AG04449 (cell line): ENCODE data around the gene MT2A.
"Not testable (repeated sequence)": the region's sequence is repeated elsewhere in the genome, so short reads cannot be mapped to it uniquely, and the experiment has no call there.

Experiments
- CTCF ChIA-PET: fragments of 350-600 bp; formaldehyde crosslinking; extraction: SDS; loops from one replicate; lab custom pipeline; 2021; ENCODE audit warnings: antibody characterized with exemption; lab: Yijun Ruan, JAX
- POLR2A ChIA-PET: fragments of 400-600, 350-600 bp; formaldehyde crosslinking; extraction: SDS; loops from one replicate; lab custom pipeline; 2020; ENCODE audit warnings: antibody characterized with exemption, inconsistent platforms; lab: Yijun Ruan, JAX
- DNase-seq: peaks from one replicate; pipeline ENCODE4 v3.0.0-alpha.2; 2010; ENCODE audit warnings: low read depth, low spot score
- H3K4me3 ChIP-seq: 2 replicates; pipeline ENCODE4 v1.5.1; 2011; ENCODE audit warnings: low read depth, mild to moderate bottlenecking, control low read depth, low read length
- TF ChIP-seq, protein P1 (sequence below): IDR thresholded peaks from one replicate; pipeline ENCODE4 v1.5.1; 2011; ENCODE audit warnings: mild to moderate bottlenecking, moderate library complexity, low read length, control low read depth, inconsistent platforms; ENCODE audit not compliant: insufficient read depth; ENCODE audit errors: missing control alignments

MT2A gene

DNA sequence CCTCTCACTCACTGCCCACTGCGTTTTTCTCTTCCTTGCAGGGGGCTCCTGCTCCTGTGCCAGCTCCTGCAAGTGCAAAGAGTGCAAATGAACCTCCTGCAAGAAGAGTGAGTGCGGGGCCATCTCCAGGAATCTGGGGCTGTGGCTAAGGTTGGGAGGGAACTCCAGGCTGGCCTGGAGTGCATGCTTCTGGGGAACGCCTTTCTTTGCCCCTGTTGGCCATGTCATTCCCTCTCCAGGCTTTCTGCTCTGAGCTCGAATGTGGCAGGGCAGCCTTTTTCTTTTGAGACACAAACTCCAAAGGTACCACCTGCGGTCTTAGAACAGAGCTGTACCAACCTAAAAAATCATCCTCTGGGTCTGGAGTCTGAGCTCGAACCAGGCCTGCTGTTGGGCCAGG, 9.8 kb downstream of the MT2A start:
- no peak for DNase-seq
- ChIA-PET POLR2A (interaction anchor here (0.6 to 17.5 kb wide), 3 partner anchors 8 to 317 kb away, joined by 4 to 263 read pairs (median 8); partner anchors contain the start of genes MT1E and MT2A), CTCF (interaction anchor here (1.2 kb wide), 1 partner anchor 10 kb away, joined by 3 read pairs; the partner anchor contains the start of gene MT2A)
- TF ChIP-seq, protein P1, sequence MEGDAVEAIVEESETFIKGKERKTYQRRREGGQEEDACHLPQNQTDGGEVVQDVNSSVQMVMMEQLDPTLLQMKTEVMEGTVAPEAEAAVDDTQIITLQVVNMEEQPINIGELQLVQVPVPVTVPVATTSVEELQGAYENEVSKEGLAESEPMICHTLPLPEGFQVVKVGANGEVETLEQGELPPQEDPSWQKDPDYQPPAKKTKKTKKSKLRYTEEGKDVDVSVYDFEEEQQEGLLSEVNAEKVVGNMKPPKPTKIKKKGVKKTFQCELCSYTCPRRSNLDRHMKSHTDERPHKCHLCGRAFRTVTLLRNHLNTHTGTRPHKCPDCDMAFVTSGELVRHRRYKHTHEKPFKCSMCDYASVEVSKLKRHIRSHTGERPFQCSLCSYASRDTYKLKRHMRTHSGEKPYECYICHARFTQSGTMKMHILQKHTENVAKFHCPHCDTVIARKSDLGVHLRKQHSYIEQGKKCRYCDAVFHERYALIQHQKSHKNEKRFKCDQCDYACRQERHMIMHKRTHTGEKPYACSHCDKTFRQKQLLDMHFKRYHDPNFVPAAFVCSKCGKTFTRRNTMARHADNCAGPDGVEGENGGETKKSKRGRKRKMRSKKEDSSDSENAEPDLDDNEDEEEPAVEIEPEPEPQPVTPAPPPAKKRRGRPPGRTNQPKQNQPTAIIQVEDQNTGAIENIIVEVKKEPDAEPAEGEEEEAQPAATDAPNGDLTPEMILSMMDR, result no peak
- H3K4me3 ChIP-seq, result no peak overlapping the region

DNA sequence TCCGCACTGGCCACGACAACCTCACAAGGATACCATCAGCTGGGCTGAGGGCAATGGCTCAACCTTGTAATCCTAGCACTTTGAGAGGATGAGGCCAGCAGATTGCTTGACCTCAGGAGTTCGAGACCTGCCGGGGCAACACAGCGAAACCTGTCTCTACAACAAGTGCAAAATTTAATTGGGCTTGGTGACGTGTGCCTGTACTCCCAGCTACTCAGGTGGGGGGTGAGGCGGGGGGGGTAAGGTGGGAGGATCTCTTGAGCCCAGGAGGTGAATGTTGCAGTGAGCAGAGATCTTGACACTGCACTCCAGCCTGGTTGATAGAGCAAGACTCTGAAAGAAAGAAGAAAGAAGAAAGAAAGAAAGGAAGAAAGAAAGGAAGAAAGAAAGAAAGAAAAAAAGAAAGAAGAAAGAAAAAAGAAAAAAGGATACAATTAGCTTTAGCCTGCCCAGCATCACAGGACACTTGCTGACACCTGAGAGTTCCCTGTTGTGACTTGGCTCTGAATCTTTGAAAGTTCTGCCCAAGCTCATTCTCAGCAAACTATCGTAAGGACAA, 12.0 kb downstream of the MT2A start:
- DNase-seq, result no peak
- POLR2A ChIA-PET, result no interaction called here
- TF ChIP-seq, protein P1, result no peak
- CTCF ChIA-PET, result interaction anchor here (1.1 kb wide), 1 partner anchor 82 kb away, joined by 3 read pairs; no protein-coding TSS in a partner anchor
- H3K4me3 ChIP-seq, result no peak overlapping the region

DNA sequence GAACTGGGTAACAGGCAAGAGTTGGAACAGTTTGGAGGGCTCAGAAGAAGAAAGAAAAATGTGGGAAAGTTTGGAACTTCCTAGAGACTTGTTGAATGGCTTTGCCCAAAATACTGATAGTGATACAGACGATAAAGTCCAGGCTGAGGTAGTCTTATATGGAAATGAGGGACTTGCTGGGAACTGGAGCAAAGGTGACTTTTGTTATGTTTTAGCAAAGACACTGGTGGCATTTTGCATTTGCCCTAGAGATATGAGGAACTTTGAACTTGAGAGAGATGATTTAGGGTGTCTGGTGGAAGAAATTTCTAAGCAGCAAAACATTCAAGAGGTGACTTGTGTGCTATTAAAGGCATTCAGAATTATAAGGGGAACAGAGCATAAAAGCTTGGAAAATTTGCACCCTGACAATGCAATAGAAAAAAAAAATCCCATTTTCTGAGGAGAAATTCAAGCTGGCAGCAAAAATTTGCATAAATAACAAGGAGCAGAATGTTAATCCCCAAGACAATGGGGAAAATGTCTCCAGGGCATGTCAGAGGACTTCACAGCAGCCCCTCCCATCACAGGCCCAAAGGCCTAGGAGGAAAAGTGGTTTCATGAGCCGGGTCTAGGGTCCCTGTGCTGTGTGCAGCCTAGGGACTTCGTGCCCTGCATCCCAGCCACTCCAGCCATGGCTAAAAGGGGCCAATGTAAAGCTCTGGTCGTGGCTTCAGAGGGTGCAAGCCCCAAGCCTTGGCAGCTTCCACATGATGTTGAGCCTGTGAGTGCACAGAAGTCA, 13.5 kb downstream of the MT2A start:
- not testable (repeated sequence) for DNase-seq, H3K4me3 ChIP-seq
- CTCF ChIA-PET, result interaction anchor here (0.8 kb wide), 1 partner anchor 16 kb away, joined by 3 read pairs; no protein-coding TSS in a partner anchor
- POLR2A ChIA-PET, result interaction anchor here (9.0 kb wide), 1 partner anchor 12 kb away, joined by 263 read pairs; the partner anchor contains the start of gene MT2A

DNA sequence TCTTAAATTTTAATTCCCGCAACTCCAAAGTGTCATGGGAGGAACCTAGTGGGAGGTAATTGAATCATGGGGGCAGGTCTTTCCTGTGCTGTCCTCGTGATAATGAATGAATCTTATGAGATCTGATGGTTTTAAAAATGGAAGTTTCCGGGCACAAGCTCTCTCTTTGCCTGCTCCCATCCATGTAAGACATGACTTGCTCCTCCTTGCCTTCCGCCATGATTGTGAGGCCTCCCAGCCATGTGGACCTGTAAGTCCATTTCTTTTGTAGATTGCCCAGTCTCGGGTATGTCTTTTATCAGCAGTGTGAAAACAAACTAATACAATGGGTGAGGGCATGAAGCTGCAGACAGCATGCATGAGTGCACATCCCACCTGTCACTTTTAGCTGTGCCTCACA, 14.8 kb downstream of the MT2A start:
- POLR2A ChIA-PET, result interaction anchor here (9.0 kb wide), 1 partner anchor 13 kb away, joined by 263 read pairs; the partner anchor contains the start of gene MT2A
- CTCF ChIA-PET, result interaction anchor here (0.9 to 1.8 kb wide), 4 partner anchors 11 to 109 kb away, joined by 3 to 11 read pairs (median 5); no protein-coding TSS in a partner anchor
- not testable (repeated sequence) for H3K4me3 ChIP-seq, DNase-seq

DNA sequence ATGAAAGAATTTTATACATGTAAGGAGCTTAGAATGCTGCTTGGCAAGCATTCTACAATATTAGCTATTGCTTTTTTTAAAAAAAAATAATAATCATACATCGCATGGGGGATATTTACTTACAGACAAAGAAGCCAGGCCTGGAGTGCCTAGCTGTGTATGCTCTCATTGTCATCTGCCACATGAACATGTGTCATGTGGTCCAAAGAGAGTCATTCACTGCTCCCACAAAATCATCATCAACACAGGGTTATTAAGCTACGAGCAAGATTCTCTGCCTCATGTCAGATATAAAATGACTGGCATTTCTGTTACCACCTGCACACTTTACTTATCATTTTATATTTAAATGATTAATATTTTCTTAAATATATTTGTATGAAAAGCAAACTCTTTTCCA, 15.3 kb downstream of the MT2A start:
- H3K4me3 ChIP-seq, result no peak overlapping the region
- TF ChIP-seq, protein P1, result no peak
- CTCF ChIA-PET, result interaction anchor here (0.6 to 1.8 kb wide), 5 partner anchors 11 to 110 kb away, joined by 3 to 11 read pairs (median 4); partner anchors contain the start of gene MT2A
- POLR2A ChIA-PET, result interaction anchor here (9.0 kb wide), 1 partner anchor 13 kb away, joined by 263 read pairs; the partner anchor contains the start of gene MT2A
- no peak for DNase-seq

DNA sequence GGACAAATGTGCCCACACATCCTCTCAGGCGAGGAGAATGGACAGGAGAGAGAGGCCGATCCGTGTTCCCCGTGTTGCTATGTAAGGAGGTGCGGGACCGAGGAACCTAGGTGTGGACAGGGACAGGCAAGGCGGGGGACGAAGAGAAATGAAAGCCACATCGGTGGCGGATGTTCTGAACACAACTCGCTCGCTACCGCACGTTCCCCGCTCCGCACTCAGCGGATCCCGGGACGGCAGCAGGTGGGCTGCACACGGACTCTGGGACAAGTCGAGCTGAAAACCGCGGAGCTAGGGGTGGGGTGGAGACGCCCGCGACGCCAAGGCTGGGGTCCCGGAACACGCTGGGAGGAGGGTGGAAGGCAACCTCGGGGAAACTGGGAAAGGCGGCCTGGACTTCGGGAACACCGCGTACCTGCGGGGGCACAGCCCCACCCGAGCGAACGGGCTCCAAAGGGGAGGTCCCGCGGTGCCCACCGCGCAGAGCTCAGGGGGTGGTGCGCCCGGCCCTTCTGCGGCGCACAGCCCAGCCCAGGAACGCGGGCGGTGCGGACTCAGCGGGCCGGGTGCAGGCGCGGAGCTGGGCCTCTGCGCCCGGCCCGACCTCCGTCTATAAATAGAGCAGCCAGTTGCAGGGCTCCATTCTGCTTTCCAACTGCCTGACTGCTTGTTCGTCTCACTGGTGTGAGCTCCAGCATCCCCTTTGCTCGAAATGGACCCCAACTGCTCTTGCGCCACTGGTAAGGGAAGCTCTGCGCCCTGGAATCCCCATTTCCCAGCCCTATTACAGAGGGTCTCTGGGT, 17.0 kb downstream of the MT2A start, which contains the start of gene MT1E:
MT1E (plus strand) TSS at position 642 of the 803 bp plus-strand sequence; CDS start at position 713, 71 bp downstream.
- peak within 1 kb of the TSS; percentile 84 for H3K4me3 ChIP-seq
- ChIA-PET CTCF (interaction anchor here (1.0 to 2.1 kb wide), 5 partner anchors 9 to 111 kb away, joined by 3 to 8 read pairs (median 3); no protein-coding TSS in a partner anchor), POLR2A (interaction anchor here (0.6 to 9.0 kb wide), 15 partner anchors 11 to 461 kb away, joined by 3 to 263 read pairs (median 5); partner anchors contain the start of genes BBS2, MT1X and MT2A)
- no peak for DNase-seq
- TF ChIP-seq, protein P1, result no peak
